HG02588 (cell line): Measurements from ENCODE around the gene TRIM28.
"Not testable (repeated sequence)": the region's sequence is repeated elsewhere in the genome, so short reads cannot be mapped to it uniquely, and the experiment has no call there.

Source experiments
- ATAC-seq: cut with Tn5 transposase; IDR thresholded peaks from one replicate; pipeline ENCODE4 v1.9.1; 2021; ENCODE audit warnings: mild to moderate bottlenecking, moderate library complexity; ENCODE audit not compliant: unreplicated experiment

Gene TRIM28

DNA sequence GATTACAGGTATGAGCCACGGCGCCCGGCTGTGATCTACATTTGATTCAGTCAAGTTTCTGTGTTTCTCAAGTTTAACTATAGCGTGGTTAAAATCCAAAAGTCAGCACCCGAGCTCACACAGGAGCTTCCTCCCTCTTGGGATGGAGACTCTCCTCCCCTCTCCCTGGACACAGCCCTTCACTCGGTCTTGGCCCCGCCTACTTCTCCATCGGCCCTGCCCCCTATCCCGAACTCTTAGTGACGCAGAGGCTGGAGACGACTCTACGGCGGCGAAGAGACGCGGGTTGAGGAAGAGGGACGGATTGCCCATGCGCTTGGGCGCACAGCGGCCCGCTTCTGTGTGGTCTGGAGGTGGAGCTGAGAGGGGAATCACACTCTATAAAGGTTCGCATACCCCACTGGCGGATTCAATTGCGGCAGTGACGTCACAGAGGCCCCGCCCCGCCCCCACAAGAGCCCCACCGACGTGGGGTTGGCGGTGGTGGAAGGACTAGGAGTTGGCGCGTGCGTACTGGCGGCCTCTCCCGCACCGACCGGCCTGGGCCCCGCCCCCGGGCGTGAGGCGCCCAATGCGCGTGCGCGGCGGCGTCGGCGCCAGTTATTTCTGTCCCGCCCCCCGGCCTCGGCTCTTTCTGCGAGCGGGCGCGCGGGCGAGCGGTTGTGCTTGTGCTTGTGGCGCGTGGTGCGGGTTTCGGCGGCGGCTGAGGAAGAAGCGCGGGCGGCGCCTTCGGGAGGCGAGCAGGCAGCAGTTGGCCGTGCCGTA, at the start of gene TRIM28:
TRIM28 (plus strand) TSS at position 239 of the 765 bp plus-strand sequence. CDS start 694 bp downstream, outside the sequence.
- peak; percentile 71 for ATAC-seq

DNA sequence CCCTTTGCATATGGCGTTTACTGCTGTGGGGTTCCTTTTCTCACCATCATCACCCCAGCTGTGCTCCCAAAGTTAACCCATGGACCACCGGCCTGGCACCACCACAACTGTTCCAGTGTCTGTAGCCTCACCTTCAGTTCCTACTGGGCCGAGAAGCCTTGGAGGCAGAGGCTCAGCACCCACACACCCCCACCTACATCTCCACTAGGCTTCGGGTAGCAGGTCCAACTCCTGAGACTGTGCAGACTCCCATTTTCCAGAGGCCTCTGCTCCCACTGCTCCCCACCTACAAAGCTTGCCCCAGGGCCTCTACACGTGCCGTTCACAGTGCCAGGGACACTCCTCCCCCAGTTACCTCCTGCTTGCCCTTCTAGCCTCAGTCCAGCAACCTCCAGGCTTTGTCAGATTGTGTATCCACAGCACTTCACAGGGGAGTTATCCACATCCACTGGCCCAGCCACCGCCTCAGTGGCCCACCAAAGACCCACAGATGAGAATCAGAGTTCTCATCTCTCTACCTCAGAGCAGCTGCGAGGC, 46.2 kb upstream of the TRIM28 start:
- no peak for ATAC-seq

GRCh38 chr19:58498316-58499020, 45.4 kb upstream of the TRIM28 start:
- ATAC-seq, result no peak

- ATAC-seq, result peak; percentile 88
Measured at GRCh38 chr19:58499021-58499927, 44.6 kb upstream of the TRIM28 start.

- ATAC-seq, result no peak
Measured at GRCh38 chr19:58500242-58500641, 43.6 kb upstream of the TRIM28 start.

DNA sequence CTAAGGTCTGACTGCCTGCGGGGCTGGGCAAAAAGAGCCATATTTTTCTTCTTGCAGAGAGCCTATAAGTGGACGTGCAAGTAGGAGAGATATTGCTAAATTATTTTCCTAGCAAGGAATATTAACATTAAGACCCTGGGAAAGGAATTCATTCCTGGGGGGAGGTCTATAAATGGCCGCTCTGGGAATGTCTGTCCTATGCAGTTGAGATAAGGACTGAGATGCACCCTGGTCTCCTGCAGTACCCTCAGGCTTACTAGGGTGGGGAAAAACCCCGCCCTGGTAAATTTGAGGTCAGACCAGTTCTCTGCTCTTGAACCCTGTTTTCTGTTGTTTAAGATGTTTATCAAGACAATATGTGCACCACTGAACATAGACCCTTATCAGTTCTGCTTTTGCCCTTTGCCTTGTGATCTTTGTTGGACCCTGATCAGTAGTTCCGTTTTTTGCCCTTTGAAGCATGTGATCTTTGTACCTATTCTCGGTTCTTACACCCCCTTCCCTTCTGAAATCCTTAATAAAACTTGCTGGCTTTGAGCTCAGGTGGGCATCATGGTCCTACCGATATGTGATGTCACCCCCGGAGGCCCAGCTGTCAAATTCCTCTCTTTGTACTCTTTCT, 36.2 kb upstream of the TRIM28 start:
- ATAC-seq, result not testable (repeated sequence)

- no peak for ATAC-seq
Measured at GRCh38 chr19:58509731-58510083, 34.2 kb upstream of the TRIM28 start.

GRCh38 chr19:58510084-58510862, 33.6 kb upstream of the TRIM28 start:
- no peak for ATAC-seq

GRCh38 chr19:58511353-58512208, 32.3 kb upstream of the TRIM28 start, which contains the start of gene SLC27A5:
TSS of gene SLC27A5 (minus strand) at chr19:58511992. CDS start at chr19:58511955, 37 bp downstream.
- no peak for ATAC-seq

GRCh38 chr19:58513213-58513693, 30.6 kb upstream of the TRIM28 start:
- no peak for ATAC-seq

DNA sequence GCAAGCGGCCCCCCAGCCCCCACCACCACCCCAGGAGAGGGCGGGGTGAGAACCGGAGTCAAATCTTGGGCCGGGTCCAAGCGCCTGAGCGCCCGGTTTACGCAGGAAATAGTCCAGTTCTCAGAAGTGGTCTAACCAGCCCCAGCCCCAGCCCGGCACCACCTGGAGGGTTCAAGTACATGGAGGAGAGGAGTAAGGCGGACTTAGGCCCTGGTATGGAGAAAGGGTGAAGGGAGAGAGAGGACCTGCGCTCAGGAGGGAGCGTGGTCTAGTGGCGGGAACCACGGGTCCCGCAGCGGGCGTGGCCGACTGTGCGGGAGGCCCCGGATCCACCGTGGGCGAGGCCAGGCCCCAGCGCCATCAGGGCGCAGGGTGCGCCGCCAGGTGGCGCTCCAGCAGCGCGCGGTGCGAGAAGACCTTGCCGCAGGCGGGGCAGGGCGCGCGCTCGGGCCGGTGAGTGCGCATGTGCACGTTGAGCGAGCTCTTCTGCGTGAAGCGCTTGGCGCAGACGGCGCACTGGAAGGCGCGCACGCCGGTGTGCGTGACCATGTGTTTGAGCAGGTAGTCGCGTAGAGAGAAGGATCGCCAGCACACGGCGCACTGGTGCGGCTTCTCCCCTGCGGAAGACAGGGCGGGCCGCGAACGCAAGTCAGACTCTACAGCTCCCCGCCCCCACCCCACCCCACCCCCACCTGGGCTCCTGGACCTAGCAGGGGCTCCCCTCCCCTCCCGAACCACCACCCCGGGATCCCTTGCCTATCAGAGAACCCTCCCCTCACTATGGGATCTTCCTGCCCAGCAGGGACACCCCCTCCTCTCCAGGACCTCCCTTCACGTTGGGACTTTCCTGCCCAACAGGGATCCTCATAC, 29.9 kb upstream of the TRIM28 start:
- ATAC-seq, result peak; percentile 68

GRCh38 chr19:58514564-58515022, 29.3 kb upstream of the TRIM28 start:
- ATAC-seq, result no peak

DNA sequence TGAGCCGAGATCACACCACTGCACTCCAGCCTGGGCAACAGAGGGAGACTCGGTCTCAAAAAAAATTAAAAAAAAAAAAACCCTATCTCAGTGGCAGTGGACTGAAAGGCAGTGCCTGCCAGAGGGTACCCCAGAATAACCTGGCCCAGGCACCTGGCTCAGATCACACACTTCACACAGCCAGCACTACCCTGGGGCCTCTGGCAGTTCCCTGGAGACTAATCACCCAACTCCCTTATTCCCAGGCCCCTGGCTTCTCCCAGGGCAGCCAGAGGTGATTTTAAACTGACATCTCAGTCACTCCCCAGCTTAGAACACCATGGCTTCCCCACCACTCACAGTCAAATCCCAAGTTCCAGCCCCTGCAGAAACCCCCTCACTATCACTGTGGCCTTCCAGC, 28.6 kb upstream of the TRIM28 start:
- ATAC-seq, result no peak

GRCh38 chr19:58516246-58516836, 27.5 kb upstream of the TRIM28 start:
- no peak for ATAC-seq

- no peak for ATAC-seq
Measured at GRCh38 chr19:58516964-58517833, 26.7 kb upstream of the TRIM28 start.
